Measurements from ENCODE around the gene GIMAP1.

Gene GIMAP1

GRCh38 chr7:150722431-150722931 lies 6.1 kb downstream of the GIMAP1 start:
- no peak for DNase-seq (ENCODE audit: low spot score)

- DNase-seq (ENCODE audit: low spot score), result no peak
These were observed 7.1 kb downstream of the GIMAP1 start for GRCh38 chr7:150723467-150723866.

GRCh38 chr7:150727381-150727780 lies 11.0 kb downstream of the GIMAP1 start:
- DNase-seq (ENCODE audit: low spot score), result no peak

GRCh38 chr7:150728011-150728410 lies 11.6 kb downstream of the GIMAP1 start:
- DNase-seq (ENCODE audit: low spot score), result no peak

- DNase-seq (ENCODE audit: low spot score), result no peak
These were observed 12.2 kb downstream of the GIMAP1 start for GRCh38 chr7:150728609-150729008.

GRCh38 chr7:150731916-150732315 lies 15.5 kb downstream of the GIMAP1 start:
- DNase-seq (ENCODE audit: low spot score), result no peak

- no peak for DNase-seq (ENCODE audit: low spot score)
These were observed 16.5 kb downstream of the GIMAP1 start for GRCh38 chr7:150732786-150733481.

- no peak for DNase-seq (ENCODE audit: low spot score)
These were observed 17.2 kb downstream of the GIMAP1 start for GRCh38 chr7:150733482-150734095.

GRCh38 chr7:150734254-150734653 lies 17.8 kb downstream of the GIMAP1 start:
- no peak for DNase-seq (ENCODE audit: low spot score)

- no peak for DNase-seq (ENCODE audit: low spot score)
These were observed 19.4 kb downstream of the GIMAP1 start for GRCh38 chr7:150735596-150736358.

GRCh38 chr7:150736864-150737263 lies 20.5 kb downstream of the GIMAP1 start:
- DNase-seq (ENCODE audit: low spot score), result no peak

- no peak for DNase-seq (ENCODE audit: low spot score)
These were observed 21.0 kb downstream of the GIMAP1 start, which contains the start of gene GIMAP5 for GRCh38 chr7:150737265-150738055. TSS of gene GIMAP5 (plus strand) at chr7:150737418. CDS start at chr7:150740885, 3,467 bp downstream.

- no peak for DNase-seq (ENCODE audit: low spot score)
These were observed 21.7 kb downstream of the GIMAP1 start for GRCh38 chr7:150738092-150738491.

GRCh38 chr7:150738591-150739001 lies 22.2 kb downstream of the GIMAP1 start:
- DNase-seq (ENCODE audit: low spot score), result no peak

GRCh38 chr7:150739033-150739432 lies 22.6 kb downstream of the GIMAP1 start:
- DNase-seq (ENCODE audit: low spot score), result no peak

- no peak for DNase-seq (ENCODE audit: low spot score)
These were observed 23.6 kb downstream of the GIMAP1 start for GRCh38 chr7:150740053-150740452.

GRCh38 chr7:150742286-150742968 lies 26.0 kb downstream of the GIMAP1 start:
- no peak for DNase-seq (ENCODE audit: low spot score)

GRCh38 chr7:150744041-150744656 lies 27.7 kb downstream of the GIMAP1 start:
- DNase-seq (ENCODE audit: low spot score), result no peak

- DNase-seq (ENCODE audit: low spot score), result no peak
These were observed 28.7 kb downstream of the GIMAP1 start for GRCh38 chr7:150745086-150745485.

GRCh38 chr7:150745876-150746275 lies 29.5 kb downstream of the GIMAP1 start:
- DNase-seq (ENCODE audit: low spot score), result no peak

- no peak for DNase-seq (ENCODE audit: low spot score)
These were observed 30.5 kb downstream of the GIMAP1 start for GRCh38 chr7:150746921-150747320.
